K562 (cell line): ENCODE data around the gene ZNF711. TPM values are rescaled to one million over a fixed set of nuclear protein-coding genes. Genes with fewer than 3 reads are reported as not detected.

ENCODE experiments used
- ATAC-seq: fragments of 200-7000 bp; cut with Tn5 transposase; 3 replicates; pipeline ENCODE4 v1.9.1; 2020; ENCODE audit warnings: moderate library complexity
- BruUV-seq: library from RNA; stranded (reverse); fragments of 400-500 nt; replicated peaks from 2 replicates; lab custom pipeline; 2021; lab: Mats Ljungman, UMichigan
- CTCF ChIA-PET: fragments of 300-600 bp; formaldehyde crosslinking; extraction: SDS; loops from one replicate; lab custom pipeline; 2021; ENCODE audit warnings: low intra/inter-chr PET ratio; lab: Yijun Ruan, JAX
- POLR2A ChIA-PET: fragments of 300-600, 350-650 bp; sonication (Branson Sonifier 250); formaldehyde crosslinking; extraction: SDS; loops from one replicate; lab custom pipeline; 2021; ENCODE audit warnings: antibody characterized with exemption, inconsistent platforms; lab: Yijun Ruan, JAX
- DNase-seq, 4 experiments: peaks; one replicate each; pipeline versions ENCODE4 v3.0.0 to v3.0.0-alpha.2; 2011 to 2018; ENCODE audit warnings: low spot score in 3 of 4, mixed read lengths in 3 of 4; ENCODE audit errors: extremely low read depth in 1 of 4
- FAIRE-seq: peaks from 2 replicates; lab custom pipeline; 2011; peaks lifted over from hg19 to GRCh38; lab: Jason Lieb, UNC
- H2AFZ ChIP-seq: 2 replicates; pipeline ENCODE4 v1.6.0; 2011; ENCODE audit warnings: low read depth, low read length, control low read depth, inconsistent platforms
- H3K27ac ChIP-seq: fragments of 200-600 bp; 3 replicates; pipeline ENCODE4 v1.8.0; 2011; ENCODE audit warnings: low read depth, mild to moderate bottlenecking, control low read depth, inconsistent platforms, low read length, moderate library complexity, mixed read lengths; ENCODE audit errors: extremely low read depth
- H3K27me3 ChIP-seq, 2 experiments: fragments of 300-600 bp in 1 of 2; 2 replicates in 1 of 2; 3 replicates in 1 of 2; pipeline versions ENCODE4 v1.6.0 to v1.8.0; 2011; ENCODE audit warnings: inconsistent platforms in 2 of 2, low read length in 2 of 2, mild to moderate bottlenecking in 1 of 2, mixed read lengths in 1 of 2, moderate library complexity in 1 of 2; ENCODE audit not compliant: control insufficient read depth in 2 of 2, insufficient read depth in 2 of 2
- H3K36me3 ChIP-seq: fragments of 300-600 bp; 3 replicates; pipeline ENCODE4 v1.8.0; 2011; ENCODE audit warnings: mild to moderate bottlenecking, low read length, inconsistent platforms; ENCODE audit not compliant: control insufficient read depth, insufficient read depth
- H3K4me1 ChIP-seq, 2 experiments: fragments of 200-600 bp in 1 of 2; replicated peaks in 1 of 2; 2 replicates in 1 of 2; 3 replicates in 1 of 2; pipeline versions ENCODE4 v1.5.1 to v1.8.0; 2011; ENCODE audit warnings: inconsistent platforms in 2 of 2, low read length in 2 of 2, mild to moderate bottlenecking in 1 of 2, mixed read lengths in 1 of 2, moderate library complexity in 1 of 2; ENCODE audit not compliant: control insufficient read depth in 2 of 2, insufficient read depth in 2 of 2
- H3K4me2 ChIP-seq: 2 replicates; pipeline ENCODE4 v1.6.1; 2011; ENCODE audit warnings: low read length, control low read depth, inconsistent platforms, mixed read lengths; ENCODE audit not compliant: insufficient read depth
- H3K4me3 ChIP-seq: fragments of 200-600 bp; sonication (generic), shearing (Covaris generic); 2 replicates; pipeline ENCODE4 v1.5.1; 2016; ENCODE audit warnings: control low read depth, inconsistent platforms
- H3K79me2 ChIP-seq: fragments of 200-600 bp; 3 replicates; pipeline ENCODE4 v1.8.0; 2011; ENCODE audit warnings: low read length, inconsistent platforms; ENCODE audit not compliant: control insufficient read depth, insufficient read depth
- H3K9ac ChIP-seq, 2 experiments: 2 replicates each; pipeline versions ENCODE4 v1.6.0 to v1.6.1; 2011; ENCODE audit warnings: low read depth in 2 of 2, low read length in 2 of 2, control low read depth in 1 of 2, inconsistent platforms in 1 of 2, mild to moderate bottlenecking in 1 of 2, mixed read lengths in 1 of 2; ENCODE audit not compliant: insufficient read depth in 1 of 2
- H3K9me1 ChIP-seq: one replicate; pipeline ENCODE4 v1.6.0; 2011; ENCODE audit warnings: inconsistent platforms, mild to moderate bottlenecking, low read length, moderate library complexity; ENCODE audit not compliant: control insufficient read depth, insufficient read depth
- H3K9me3 ChIP-seq: replicated peaks from 2 replicates; pipeline ENCODE4 v1.5.1; 2011; ENCODE audit warnings: low read depth, low read length, inconsistent platforms; ENCODE audit not compliant: control insufficient read depth, insufficient read depth
- H4K20me1 ChIP-seq: replicated peaks from 2 replicates; pipeline ENCODE4 v1.6.1; 2011; ENCODE audit warnings: low read length, inconsistent platforms, mixed read lengths; ENCODE audit not compliant: control insufficient read depth, insufficient read depth
- BACH1 ChIP-seq: fragments of 200-800 bp; sonication (Bioruptor generic); IDR thresholded peaks from 2 replicates; pipeline ENCODE4 v1.6.1; 2016; ENCODE audit warnings: missing genetic modification characterization, missing compliant biosample characterization
- MAFF ChIP-seq: IDR thresholded peaks from 2 replicates; pipeline ENCODE4 v1.6.1; 2012; ENCODE audit warnings: low read length, improper control_type of control experiment
- MAZ ChIP-seq, 2 experiments: fragments of 450-650 bp in 1 of 2; sonication (generic) in 1 of 2; formaldehyde crosslinking; IDR thresholded peaks in 1 of 2; conservative IDR thresholded peaks in 1 of 2; 2 replicates each; pipeline versions ENCODE4 v1.4.0 to v1.5.0; 2020; ENCODE audit warnings: mild to moderate bottlenecking in 1 of 2, missing genetic modification reagents in 1 of 2
- MTA2 ChIP-seq: fragments of 450-650 bp; IDR thresholded peaks from 2 replicates; pipeline ENCODE4 v1.6.1; 2016; ENCODE audit warnings: low read depth
- MXI1 ChIP-seq: IDR thresholded peaks from 2 replicates; pipeline ENCODE4 v1.6.1; 2011; ENCODE audit warnings: low read depth, mild to moderate bottlenecking, improper control_type of control experiment, low read length
- NBN ChIP-seq: fragments of 450-650 bp; IDR thresholded peaks from 2 replicates; pipeline ENCODE4 v1.6.1; 2016; ENCODE audit warnings: low read depth, mild to moderate bottlenecking
- NFIC ChIP-seq: fragments of 450-650 bp; IDR thresholded peaks from 2 replicates; pipeline ENCODE4 v1.6.1; 2017; ENCODE audit warnings: mild to moderate bottlenecking, inconsistent platforms
- NR1H2 ChIP-seq: sonication (generic); formaldehyde crosslinking; IDR thresholded peaks from 2 replicates; pipeline ENCODE4 v1.4.0; 2020; ENCODE audit warnings: mild to moderate bottlenecking, missing genetic modification reagents
- PHB2 ChIP-seq: fragments of 450-650 bp; IDR thresholded peaks from 2 replicates; pipeline ENCODE4 v1.6.1; 2017; ENCODE audit warnings: low read depth
- POLR2AphosphoS5 ChIP-seq: IDR thresholded peaks from 2 replicates; pipeline ENCODE4 v1.6.1; 2011; ENCODE audit warnings: mild to moderate bottlenecking, low read depth, low read length, moderate library complexity; ENCODE audit not compliant: control insufficient read depth, insufficient read depth
- RCOR1 ChIP-seq, 2 experiments: IDR thresholded peaks; 2 replicates each; pipeline ENCODE4 v1.6.1; 2012; ENCODE audit warnings: low read depth in 2 of 2, low read length in 2 of 2, borderline replicate concordance in 1 of 2, improper control_type of control experiment in 1 of 2
- SETDB1 ChIP-seq: IDR thresholded peaks from one replicate; pipeline ENCODE4 v1.6.1; 2012; ENCODE audit warnings: low read length, control low read depth, inconsistent platforms
- TAL1 ChIP-seq: fragments of 450-650 bp; IDR thresholded peaks from 2 replicates; pipeline ENCODE4 v1.6.1; 2016; ENCODE audit warnings: mild to moderate bottlenecking
- YBX1 ChIP-seq: fragments of 450-650 bp; IDR thresholded peaks from 2 replicates; pipeline ENCODE4 v1.7.1; 2016; ENCODE audit warnings: mild to moderate bottlenecking
- ZNF79 ChIP-seq: fragments of 250-450 bp; sonication (Bioruptor Pico); IDR thresholded peaks from 2 replicates; pipeline ENCODE4 v1.4.0; 2020; ENCODE audit warnings: low read depth, mild to moderate bottlenecking, moderate library complexity
- WGBS: fragments of 100-300 bp; shearing (Covaris generic); methylation state at CpG from one replicate; pipeline ENCODE4 v1.1.6; 2016; ENCODE audit warnings: low coverage, mixed read lengths; ENCODE audit not compliant: insufficient coverage; ENCODE audit errors: missing lambda C conversion rate; 5-methylcytosine and 5-hydroxymethylcytosine counted together
- in situ Hi-C: fragments of 300-500 bp; cut with MboI; formaldehyde crosslinking; loops from 4 replicates; pipeline ENCODE4 v1.15.0; 2018; ENCODE audit warnings: inconsistent platforms, mixed read lengths
- intact Hi-C: fragments of 100-400 bp; cut with micrococcal nuclease; formaldehyde crosslinking; loops from 2 replicates; pipeline ENCODE4 v1.14.2; 2022
- polyA plus RNA-seq, 8 experiments: library from polyadenylated mRNA; depleted of rRNA in 4 of 8; stranded (reverse) in 5 of 8; unstranded in 3 of 8; fragments of >200 nt; fragmentation: Nextera tagmentation in 2 of 8; fragmentation: Illumina TruSeq in 1 of 8; extraction: Ambion mirVana in 2 of 8; extraction: Trizol in 1 of 8; gene quantifications; 2 replicates each; pipeline versions ENCODE4 v1.2.1 to v1.2.3, GENCODE V29; 2011 to 2014; ENCODE audit warnings: inconsistent platforms in 1 of 8, missing spikeins in 1 of 8
- total RNA-seq, 7 experiments: library from RNA; depleted of rRNA in 6 of 7; stranded (reverse); fragments of >200 nt in 6 of 7; fragmentation: Illumina TruSeq in 2 of 7; extraction: Trizol in 2 of 7; gene quantifications; 2 replicates each; pipeline versions ENCODE4 v1.2.1 to v1.2.3, GENCODE V29; 2011 to 2021; ENCODE audit warnings: low replicate concordance in 1 of 7
- TF ChIP-seq, protein P1 (sequence below): sonication (generic); formaldehyde crosslinking; IDR thresholded peaks from 2 replicates; pipeline ENCODE4 v1.8.1; 2023; ENCODE audit warnings: missing genetic modification reagents, mild to moderate bottlenecking, borderline replicate concordance
- TF ChIP-seq, protein P2 (sequence below): fragments of 250-450 bp; sonication (Bioruptor Pico); IDR thresholded peaks from 2 replicates; pipeline ENCODE4 v1.8.0; 2021; ENCODE audit warnings: moderate library complexity, mild to moderate bottlenecking, inconsistent platforms
- TF ChIP-seq, protein P3 (sequence below), 2 experiments: fragments of 250-450 bp in 1 of 2; fragments of 450-650 bp in 1 of 2; sonication (Bioruptor Pico) in 1 of 2; IDR thresholded peaks; 2 replicates each; pipeline versions ENCODE4 v1.6.1 to v1.8.0; 2016 to 2021; ENCODE audit warnings: mild to moderate bottlenecking in 2 of 2, moderate library complexity in 2 of 2, missing compliant biosample characterization in 1 of 2, missing genetic modification characterization in 1 of 2

Gene ZNF711
- total and polyA plus RNA-seq, 9 of the 15 experiments (the other 6 are each of a cell fraction or from before 2014, with no cell fraction given), result 1.9 to 6.7 (median 5.2) TPM

DNA sequence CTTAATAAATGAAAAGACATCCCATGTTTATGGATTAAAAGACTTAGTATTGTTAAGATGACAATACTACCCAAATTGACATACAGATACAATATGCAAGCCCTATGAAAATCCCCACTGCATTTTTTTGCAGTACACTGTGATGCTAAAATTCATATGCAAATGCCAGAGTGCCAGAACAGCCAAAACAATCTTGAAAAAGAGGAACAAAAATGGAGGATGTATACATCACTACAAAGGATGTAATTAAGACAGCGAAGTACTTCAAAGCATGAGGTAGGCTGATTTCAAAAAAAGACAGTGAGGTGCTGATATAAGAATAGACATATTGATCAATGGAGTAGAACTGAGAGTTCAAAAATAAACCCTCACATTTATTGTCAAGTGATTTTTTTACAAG is 47.5 kb upstream of the ZNF711 start (continued):
- TF ChIP-seq, protein P1, sequence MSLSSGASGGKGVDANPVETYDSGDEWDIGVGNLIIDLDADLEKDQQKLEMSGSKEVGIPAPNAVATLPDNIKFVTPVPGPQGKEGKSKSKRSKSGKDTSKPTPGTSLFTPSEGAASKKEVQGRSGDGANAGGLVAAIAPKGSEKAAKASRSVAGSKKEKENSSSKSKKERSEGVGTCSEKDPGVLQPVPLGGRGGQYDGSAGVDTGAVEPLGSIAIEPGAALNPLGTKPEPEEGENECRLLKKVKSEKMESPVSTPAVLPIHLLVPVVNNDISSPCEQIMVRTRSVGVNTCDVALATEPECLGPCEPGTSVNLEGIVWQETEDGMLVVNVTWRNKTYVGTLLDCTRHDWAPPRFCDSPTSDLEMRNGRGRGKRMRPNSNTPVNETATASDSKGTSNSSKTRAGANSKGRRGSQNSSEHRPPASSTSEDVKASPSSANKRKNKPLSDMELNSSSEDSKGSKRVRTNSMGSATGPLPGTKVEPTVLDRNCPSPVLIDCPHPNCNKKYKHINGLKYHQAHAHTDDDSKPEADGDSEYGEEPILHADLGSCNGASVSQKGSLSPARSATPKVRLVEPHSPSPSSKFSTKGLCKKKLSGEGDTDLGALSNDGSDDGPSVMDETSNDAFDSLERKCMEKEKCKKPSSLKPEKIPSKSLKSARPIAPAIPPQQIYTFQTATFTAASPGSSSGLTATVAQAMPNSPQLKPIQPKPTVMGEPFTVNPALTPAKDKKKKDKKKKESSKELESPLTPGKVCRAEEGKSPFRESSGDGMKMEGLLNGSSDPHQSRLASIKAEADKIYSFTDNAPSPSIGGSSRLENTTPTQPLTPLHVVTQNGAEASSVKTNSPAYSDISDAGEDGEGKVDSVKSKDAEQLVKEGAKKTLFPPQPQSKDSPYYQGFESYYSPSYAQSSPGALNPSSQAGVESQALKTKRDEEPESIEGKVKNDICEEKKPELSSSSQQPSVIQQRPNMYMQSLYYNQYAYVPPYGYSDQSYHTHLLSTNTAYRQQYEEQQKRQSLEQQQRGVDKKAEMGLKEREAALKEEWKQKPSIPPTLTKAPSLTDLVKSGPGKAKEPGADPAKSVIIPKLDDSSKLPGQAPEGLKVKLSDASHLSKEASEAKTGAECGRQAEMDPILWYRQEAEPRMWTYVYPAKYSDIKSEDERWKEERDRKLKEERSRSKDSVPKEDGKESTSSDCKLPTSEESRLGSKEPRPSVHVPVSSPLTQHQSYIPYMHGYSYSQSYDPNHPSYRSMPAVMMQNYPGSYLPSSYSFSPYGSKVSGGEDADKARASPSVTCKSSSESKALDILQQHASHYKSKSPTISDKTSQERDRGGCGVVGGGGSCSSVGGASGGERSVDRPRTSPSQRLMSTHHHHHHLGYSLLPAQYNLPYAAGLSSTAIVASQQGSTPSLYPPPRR, result no peak
- TF ChIP-seq MTA2 (no peak), NR1H2 (CRISPR knock-in tag) (no peak), BACH1 (tag) (no peak), ZNF79 (CRISPR knock-in tag) (no peak)

DNA sequence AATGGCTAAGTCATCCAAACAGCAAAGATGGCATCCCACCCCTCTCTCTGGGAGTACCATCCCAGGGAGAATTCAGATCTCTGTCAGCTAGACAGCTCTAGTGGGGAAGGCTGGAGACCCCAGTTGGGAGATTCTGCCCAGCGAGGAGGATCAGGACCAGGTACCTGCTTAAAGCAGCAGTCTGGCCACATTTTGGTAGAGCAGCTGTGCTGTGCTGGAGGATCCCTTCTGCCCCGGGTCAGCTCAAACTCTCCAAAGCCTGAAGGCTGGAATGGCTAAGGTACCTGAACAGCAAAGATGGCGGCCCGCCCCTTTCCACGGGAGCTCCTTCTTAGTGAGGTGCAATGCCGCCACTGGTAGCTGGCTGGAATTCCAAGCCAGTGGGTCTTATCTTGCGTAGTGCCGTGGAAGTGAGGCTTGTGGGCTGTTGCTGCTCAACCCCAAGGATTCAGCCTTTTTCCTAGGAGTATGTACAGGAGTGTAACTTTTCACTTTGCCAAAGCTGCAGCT is 40.3 kb upstream of the ZNF711 start:
- no peak overlapping the region for H3K9ac ChIP-seq
- H3K9me3 ChIP-seq, result no peaks in the 10 kb centered on the region
- in situ Hi-C loops, result no loop called here
- WGBS, result 0% methylated on average over 7 of the region's 8 CpGs
- BruUV-seq, result no TSS peak
- ATAC-seq (no peak), FAIRE-seq (no peak), DNase-seq (no peak)
- no peak overlapping the region for H2AFZ ChIP-seq
- no peaks in the 10 kb centered on the region for H3K4me1 ChIP-seq
- H3K4me2 ChIP-seq, result no peak overlapping the region
- no peaks in the 10 kb centered on the region for H4K20me1 ChIP-seq
- no peaks in the 10 kb centered on the region for H3K9me1 ChIP-seq
- no peaks in the 10 kb centered on the region for H3K36me3 ChIP-seq
- ChIA-PET POLR2A (no interaction called here), CTCF (no interaction called here)
- no peaks in the 10 kb centered on the region for H3K79me2 ChIP-seq
- no peak overlapping the region for H3K27ac ChIP-seq
- intact Hi-C loops, result no loop called here
- no peaks in the 10 kb centered on the region for H3K27me3 ChIP-seq
- no peak overlapping the region for H3K4me3 ChIP-seq
- TF ChIP-seq MAFF (no peak), PHB2 (no peak), NBN (no peak), POLR2AphosphoS5 (no peak), TAL1 (no peak), YBX1 (no peak), RCOR1 (IDR thresholded peaks at IDR 0.05; ENCODE audit: borderline replicate concordance in 1 of 2, low read depth in 2 of 2, low read length in 2 of 2) (no peak), SETDB1 (no peak), NFIC (no peak), MXI1 (no peak), MAZ (CRISPR knock-in tag; conservative IDR thresholded peaks at IDR 0.05 in 1 of 2, IDR thresholded peaks at IDR 0.05 in 1 of 2) (no peak)
- TF ChIP-seq, protein P2, sequence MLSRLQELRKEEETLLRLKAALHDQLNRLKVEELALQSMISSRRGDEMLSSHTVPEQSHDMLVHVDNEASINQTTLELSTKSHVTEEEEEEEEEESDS (CRISPR knock-in tag), result no peak
- TF ChIP-seq, protein P3, sequence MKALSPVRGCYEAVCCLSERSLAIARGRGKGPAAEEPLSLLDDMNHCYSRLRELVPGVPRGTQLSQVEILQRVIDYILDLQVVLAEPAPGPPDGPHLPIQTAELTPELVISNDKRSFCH (CRISPR knock-in tag; IDR thresholded peaks at IDR 0.05), result no peak
- TF ChIP-seq, protein P3 (tag; IDR thresholded peaks at IDR 0.05), result no peak
